Activated CD4-positive, alpha-beta T cell treated with anti-CD3 and anti-CD28 coated beads, Interleukin-2, amount 10 ng/mL, durations not matched to agents 24 days and 14 days (primary cell): Measurements from ENCODE around the gene TTC12. TPM values are rescaled to one million over a fixed set of nuclear protein-coding genes. Genes with fewer than 3 reads are reported as not detected.

ENCODE experiments used
- DNase-seq: peaks from one replicate; pipeline ENCODE4 v3.0.0; 2022
- H3K27ac Mint-ChIP-seq: one replicate; pipeline ENCODE4 v1.8.0; 2022; ENCODE audit warnings: mild to moderate bottlenecking, mixed read lengths
- H3K27me3 Mint-ChIP-seq: one replicate; pipeline ENCODE4 v1.8.0; 2022; ENCODE audit warnings: mixed read lengths
- H3K36me3 Mint-ChIP-seq: one replicate; pipeline ENCODE4 v1.8.0; 2022; ENCODE audit warnings: low read depth, mild to moderate bottlenecking, mixed read lengths
- H3K4me1 Mint-ChIP-seq: one replicate; pipeline ENCODE4 v1.8.0; 2021; ENCODE audit warnings: mixed read lengths
- H3K4me3 Mint-ChIP-seq: one replicate; pipeline ENCODE4 v1.8.0; 2022; ENCODE audit warnings: mild to moderate bottlenecking, moderate library complexity, mixed read lengths
- H3K9me3 Mint-ChIP-seq: one replicate; pipeline ENCODE4 v1.8.0; 2021; ENCODE audit warnings: mixed read lengths
- intact Hi-C: fragments of 100-400 bp; cut with micrococcal nuclease; formaldehyde crosslinking; loops from one replicate; pipeline ENCODE4 v1.15.1; 2023
- total RNA-seq: library from RNA; stranded (reverse); gene quantifications from 2 replicates; pipeline ENCODE4 v1.2.3, GENCODE V29; 2022

TTC12 gene
- 5.3 and 9.2 TPM in 2 replicates for total RNA-seq

- peak within 1 kb of the TSS; percentile 74 for H3K27ac Mint-ChIP-seq
- peak within 1 kb of the TSS; percentile 82 for H3K4me3 Mint-ChIP-seq
- no peaks in the 10 kb centered on the region for H3K27me3 Mint-ChIP-seq
- H3K9me3 Mint-ChIP-seq: no peaks in the 10 kb centered on the region
- H3K4me1 Mint-ChIP-seq: peaks cover 14% of the 10 kb centered on the region
- intact Hi-C loops: loop anchor here (1.0 to 2.0 kb wide), 3 partner anchors 459 to 1088 kb away; partner anchors contain the start of genes PTS, USP28 and ZW10
- peak; percentile 98 for DNase-seq
- H3K36me3 Mint-ChIP-seq: peaks cover 6% of the 10 kb centered on the region
These were observed at the start of gene TTC12 for GRCh38 chr11:113314389-113315301. TSS of gene TTC12 (plus strand) at chr11:113314583. CDS start at chr11:113316258, 1,675 bp downstream.

- intact Hi-C loops: no loop called here
- no peaks in the 10 kb centered on the region for H3K36me3 Mint-ChIP-seq
- H3K9me3 Mint-ChIP-seq: no peaks in the 10 kb centered on the region
- H3K4me3 Mint-ChIP-seq: no peak overlapping the region
- no peak for DNase-seq
- H3K27ac Mint-ChIP-seq: no peak overlapping the region
- H3K27me3 Mint-ChIP-seq: peaks cover 6% of the 10 kb centered on the region
- H3K4me1 Mint-ChIP-seq: peaks cover 4% of the 10 kb centered on the region
These were observed 49.0 kb upstream of the TTC12 start for GRCh38 chr11:113265362-113265761.

GRCh38 chr11:113267493-113267892, 46.9 kb upstream of the TTC12 start:
- intact Hi-C loops: no loop called here
- Mint-ChIP-seq H3K27ac (no peak overlapping the region), H3K4me3 (no peak overlapping the region), H3K9me3 (no peaks in the 10 kb centered on the region), H3K4me1 (peaks cover 4% of the 10 kb centered on the region), H3K27me3 (peaks cover 6% of the 10 kb centered on the region), H3K36me3 (no peaks in the 10 kb centered on the region)
- DNase-seq: no peak

GRCh38 chr11:113269096-113269495, 45.3 kb upstream of the TTC12 start:
- Mint-ChIP-seq H3K4me1 (no peaks in the 10 kb centered on the region), H3K27me3 (peaks cover 4% of the 10 kb centered on the region), H3K36me3 (no peaks in the 10 kb centered on the region)

GRCh38 chr11:113269636-113270035, 44.7 kb upstream of the TTC12 start:
- DNase-seq: no peak
- Mint-ChIP-seq H3K9me3 (no peaks in the 10 kb centered on the region), H3K4me3 (no peak overlapping the region), H3K36me3 (no peaks in the 10 kb centered on the region), H3K4me1 (no peaks in the 10 kb centered on the region), H3K27me3 (peaks cover 4% of the 10 kb centered on the region), H3K27ac (no peak overlapping the region)
- intact Hi-C loops: no loop called here

More at GRCh38 chr11:113269096-113269495, 45.3 kb upstream of the TTC12 start:
- Mint-ChIP-seq H3K27ac (no peak overlapping the region), H3K4me3 (no peak overlapping the region), H3K9me3 (no peaks in the 10 kb centered on the region)
- no peak for DNase-seq
- intact Hi-C loops: no loop called here

GRCh38 chr11:113270080-113270479, 44.3 kb upstream of the TTC12 start:
- peaks cover 4% of the 10 kb centered on the region for H3K27me3 Mint-ChIP-seq
- no peaks in the 10 kb centered on the region for H3K4me1 Mint-ChIP-seq
- H3K36me3 Mint-ChIP-seq: no peaks in the 10 kb centered on the region
- intact Hi-C loops: no loop called here
- H3K9me3 Mint-ChIP-seq: no peaks in the 10 kb centered on the region
- DNase-seq: no peak
- H3K4me3 Mint-ChIP-seq: no peak overlapping the region
- no peak overlapping the region for H3K27ac Mint-ChIP-seq

- Mint-ChIP-seq H3K9me3 (no peaks in the 10 kb centered on the region), H3K27me3 (no peaks in the 10 kb centered on the region), H3K4me3 (no peak overlapping the region), H3K4me1 (no peaks in the 10 kb centered on the region), H3K36me3 (no peaks in the 10 kb centered on the region), H3K27ac (no peak overlapping the region)
- intact Hi-C loops: no loop called here
- no peak for DNase-seq
These were observed 42.7 kb upstream of the TTC12 start for GRCh38 chr11:113271551-113272245.

GRCh38 chr11:113272281-113272680, 42.1 kb upstream of the TTC12 start:
- H3K4me1 Mint-ChIP-seq: no peaks in the 10 kb centered on the region
- no peak overlapping the region for H3K27ac Mint-ChIP-seq
- intact Hi-C loops: no loop called here
- H3K9me3 Mint-ChIP-seq: no peaks in the 10 kb centered on the region
- no peaks in the 10 kb centered on the region for H3K36me3 Mint-ChIP-seq
- H3K27me3 Mint-ChIP-seq: no peaks in the 10 kb centered on the region
- DNase-seq: no peak
- no peak overlapping the region for H3K4me3 Mint-ChIP-seq

- Mint-ChIP-seq H3K36me3 (no peaks in the 10 kb centered on the region), H3K9me3 (no peaks in the 10 kb centered on the region), H3K4me1 (no peaks in the 10 kb centered on the region), H3K4me3 (no peak overlapping the region), H3K27me3 (no peaks in the 10 kb centered on the region), H3K27ac (no peak overlapping the region)
- intact Hi-C loops: no loop called here
- DNase-seq: no peak
These were observed 41.3 kb upstream of the TTC12 start for GRCh38 chr11:113272927-113273615.

GRCh38 chr11:113273720-113274119, 40.7 kb upstream of the TTC12 start:
- Mint-ChIP-seq H3K9me3 (no peaks in the 10 kb centered on the region), H3K27me3 (no peaks in the 10 kb centered on the region), H3K36me3 (no peaks in the 10 kb centered on the region), H3K27ac (no peak overlapping the region), H3K4me3 (no peak overlapping the region), H3K4me1 (no peaks in the 10 kb centered on the region)
- DNase-seq: no peak
- intact Hi-C loops: no loop called here

GRCh38 chr11:113274713-113275582, 39.4 kb upstream of the TTC12 start:
- no peak overlapping the region for H3K4me3 Mint-ChIP-seq
- no peak for DNase-seq
- intact Hi-C loops: no loop called here
- no peak overlapping the region for H3K27ac Mint-ChIP-seq
- H3K36me3 Mint-ChIP-seq: no peaks in the 10 kb centered on the region
- H3K9me3 Mint-ChIP-seq: no peaks in the 10 kb centered on the region
- H3K27me3 Mint-ChIP-seq: no peaks in the 10 kb centered on the region
- no peaks in the 10 kb centered on the region for H3K4me1 Mint-ChIP-seq

GRCh38 chr11:113275602-113276001, 38.8 kb upstream of the TTC12 start:
- no peak for DNase-seq
- Mint-ChIP-seq H3K9me3 (no peaks in the 10 kb centered on the region), H3K4me1 (no peaks in the 10 kb centered on the region), H3K27ac (no peak overlapping the region), H3K36me3 (no peaks in the 10 kb centered on the region), H3K27me3 (no peaks in the 10 kb centered on the region), H3K4me3 (no peak overlapping the region)
- intact Hi-C loops: no loop called here

GRCh38 chr11:113276466-113276865, 37.9 kb upstream of the TTC12 start:
- Mint-ChIP-seq H3K27ac (no peak overlapping the region), H3K4me1 (no peaks in the 10 kb centered on the region), H3K9me3 (no peaks in the 10 kb centered on the region), H3K27me3 (no peaks in the 10 kb centered on the region), H3K4me3 (no peak overlapping the region), H3K36me3 (no peaks in the 10 kb centered on the region)
- no peak for DNase-seq
- intact Hi-C loops: no loop called here
